Keratinocyte (primary cell): ENCODE measurements around the gene MIGA2. TPM values are rescaled to one million over a fixed set of nuclear protein-coding genes. Genes with fewer than 3 reads are reported as not detected.

Experiments
- DNase-seq: peaks from one replicate; pipeline ENCODE4 v3.0.0-alpha.2; 2011; ENCODE audit warnings: low read depth, missing footprints, low spot score
- FAIRE-seq: peaks from 2 replicates; lab custom pipeline; 2011; peaks lifted over from hg19 to GRCh38; lab: Jason Lieb, UNC
- H2AFZ ChIP-seq: 2 replicates; pipeline ENCODE4 v1.6.0; 2012; ENCODE audit warnings: low read length, control low read depth, inconsistent platforms; ENCODE audit not compliant: control insufficient read depth
- H3K27ac ChIP-seq: 2 replicates; pipeline ENCODE4 v1.5.1; 2011; ENCODE audit warnings: low read length; ENCODE audit not compliant: control insufficient read depth, insufficient read depth
- H3K27me3 ChIP-seq: 3 replicates; pipeline ENCODE4 v1.6.0; 2011; ENCODE audit warnings: low read length; ENCODE audit not compliant: control insufficient read depth, insufficient read depth; ENCODE audit errors: extremely low read depth
- H3K36me3 ChIP-seq, 2 experiments: 2 replicates in 1 of 2; 3 replicates in 1 of 2; pipeline ENCODE4 v1.5.1; 2011; ENCODE audit warnings: low read length in 2 of 2, mild to moderate bottlenecking in 1 of 2; ENCODE audit not compliant: control insufficient read depth in 2 of 2, insufficient read depth in 2 of 2; ENCODE audit errors: extremely low read depth in 1 of 2
- H3K4me1 ChIP-seq: 3 replicates; pipeline ENCODE4 v1.5.1; 2011; ENCODE audit warnings: low read length; ENCODE audit not compliant: control insufficient read depth, insufficient read depth; ENCODE audit errors: extremely low read depth
- H3K4me2 ChIP-seq: 3 replicates; pipeline ENCODE4 v1.6.0; 2011; ENCODE audit warnings: low read depth, low read length; ENCODE audit not compliant: control insufficient read depth, insufficient read depth; ENCODE audit errors: extremely low read depth
- H3K4me3 ChIP-seq, 3 experiments: fragments of 200-600 bp in 1 of 3; sonication (generic) in 1 of 3; 2 replicates in 2 of 3; 3 replicates in 1 of 3; pipeline ENCODE4 v1.5.1; 2011 to 2016; ENCODE audit warnings: low read length in 3 of 3, mild to moderate bottlenecking in 3 of 3, control low read depth in 2 of 3, inconsistent platforms in 1 of 3, low read depth in 1 of 3, mixed read lengths in 1 of 3, mixed run types in 1 of 3, moderate library complexity in 1 of 3; ENCODE audit not compliant: control insufficient read depth in 2 of 3, insufficient read depth in 2 of 3; ENCODE audit errors: extremely low read depth in 1 of 3
- H3K79me2 ChIP-seq: 2 replicates; pipeline ENCODE4 v1.6.0; 2012; ENCODE audit warnings: low read length; ENCODE audit not compliant: control insufficient read depth, insufficient read depth
- H3K9ac ChIP-seq: 3 replicates; pipeline ENCODE4 v1.6.0; 2011; ENCODE audit warnings: low read length; ENCODE audit not compliant: control insufficient read depth, insufficient read depth; ENCODE audit errors: extremely low read depth
- H3K9me1 ChIP-seq: 3 replicates; pipeline ENCODE4 v1.6.0; 2011; ENCODE audit warnings: low read length; ENCODE audit not compliant: control insufficient read depth, insufficient read depth; ENCODE audit errors: extremely low read depth
- H3K9me3 ChIP-seq: 2 replicates; pipeline ENCODE4 v1.5.1; 2012; ENCODE audit warnings: low read depth, low read length; ENCODE audit not compliant: control insufficient read depth
- H4K20me1 ChIP-seq: 3 replicates; pipeline ENCODE4 v1.6.0; 2011; ENCODE audit warnings: low read length; ENCODE audit not compliant: control insufficient read depth, insufficient read depth; ENCODE audit errors: extremely low read depth
- EZH2 ChIP-seq: IDR thresholded peaks from one replicate; pipeline ENCODE4 v1.6.1; 2012; ENCODE audit warnings: inconsistent platforms, mild to moderate bottlenecking, low read length, moderate library complexity
- dilution Hi-C: fragments of 300-500 bp; cut with MboI; formaldehyde crosslinking; loops from one replicate; pipeline ENCODE4 v1.7.0; 2020; ENCODE audit warnings: low sequenced_read_pairs; ENCODE audit not compliant: extremely low pct_ligation_motif_present
- polyA plus RNA-seq, 5 experiments: library from polyadenylated mRNA; depleted of rRNA in 3 of 5; stranded (reverse) in 3 of 5; stranded (forward) in 1 of 5; unstranded in 1 of 5; fragments of >200 nt; gene quantifications; 1 replicate in 1 of 5; 2 replicates in 3 of 5; 3 replicates in 1 of 5; pipeline versions ENCODE4 v1.2.1 to v1.2.3, GENCODE V29; 2011 to 2012; ENCODE audit warnings: missing spikeins in 2 of 5, low read depth in 1 of 5, low replicate concordance in 1 of 5
- TF ChIP-seq, protein P1 (sequence below), 3 experiments: IDR thresholded peaks in 1 of 3; conservative IDR thresholded peaks in 1 of 3; optimal IDR thresholded peaks in 1 of 3; 2 replicates in 2 of 3; 3 replicates in 1 of 3; pipeline versions ENCODE3 to v1.5.1; 2011; ENCODE audit warnings: low read length in 3 of 3, mild to moderate bottlenecking in 3 of 3, moderate library complexity in 2 of 3, control low read depth in 1 of 3, inconsistent platforms in 1 of 3; ENCODE audit not compliant: insufficient read depth in 2 of 3; ENCODE audit errors: extremely low read depth in 1 of 3

The MIGA2 gene
- polyA plus RNA-seq, 1 donor (not counting 4 experiments of a cell fraction or from before 2014, with no cell fraction given): 8.5 TPM

GRCh38 chr9:129069862-129070641 is 33.6 kb downstream of the MIGA2 start:
- FAIRE-seq: no peak
- peaks cover 12 to 18% of the 10 kb centered on the region in 2 experiments for H3K36me3 ChIP-seq
- TF ChIP-seq, protein P1, sequence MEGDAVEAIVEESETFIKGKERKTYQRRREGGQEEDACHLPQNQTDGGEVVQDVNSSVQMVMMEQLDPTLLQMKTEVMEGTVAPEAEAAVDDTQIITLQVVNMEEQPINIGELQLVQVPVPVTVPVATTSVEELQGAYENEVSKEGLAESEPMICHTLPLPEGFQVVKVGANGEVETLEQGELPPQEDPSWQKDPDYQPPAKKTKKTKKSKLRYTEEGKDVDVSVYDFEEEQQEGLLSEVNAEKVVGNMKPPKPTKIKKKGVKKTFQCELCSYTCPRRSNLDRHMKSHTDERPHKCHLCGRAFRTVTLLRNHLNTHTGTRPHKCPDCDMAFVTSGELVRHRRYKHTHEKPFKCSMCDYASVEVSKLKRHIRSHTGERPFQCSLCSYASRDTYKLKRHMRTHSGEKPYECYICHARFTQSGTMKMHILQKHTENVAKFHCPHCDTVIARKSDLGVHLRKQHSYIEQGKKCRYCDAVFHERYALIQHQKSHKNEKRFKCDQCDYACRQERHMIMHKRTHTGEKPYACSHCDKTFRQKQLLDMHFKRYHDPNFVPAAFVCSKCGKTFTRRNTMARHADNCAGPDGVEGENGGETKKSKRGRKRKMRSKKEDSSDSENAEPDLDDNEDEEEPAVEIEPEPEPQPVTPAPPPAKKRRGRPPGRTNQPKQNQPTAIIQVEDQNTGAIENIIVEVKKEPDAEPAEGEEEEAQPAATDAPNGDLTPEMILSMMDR (optimal IDR thresholded peaks at IDR 0.05 in 1 of 3, IDR thresholded peaks at IDR 0.05 in 1 of 3, conservative IDR thresholded peaks at IDR 0.05 in 1 of 3; ENCODE audit: extremely low read depth in 1 of 3, insufficient read depth in 2 of 3, low read length in 3 of 3): no peak

GRCh38 chr9:129070696-129071525 is 34.5 kb downstream of the MIGA2 start:
- Histone ChIP-seq H3K9me1 (no peaks in the 10 kb centered on the region), H4K20me1 (no peaks in the 10 kb centered on the region), H3K79me2 (no peaks in the 10 kb centered on the region), H3K27ac (no peak overlapping the region), H2AFZ (no peak overlapping the region), H3K27me3 (no peaks in the 10 kb centered on the region), H3K4me2 (no peak overlapping the region), H3K9ac (no peak overlapping the region), H3K4me3 (no peak overlapping the region), H3K4me1 (no peaks in the 10 kb centered on the region), H3K36me3 (peaks cover 7 to 15% of the 10 kb centered on the region in 2 experiments), H3K9me3 (no peaks in the 10 kb centered on the region)
- FAIRE-seq (no peak), DNase-seq (no peak)
- TF ChIP-seq EZH2: no peak
- TF ChIP-seq, protein P1 (optimal IDR thresholded peaks at IDR 0.05 in 1 of 3, IDR thresholded peaks at IDR 0.05 in 1 of 3, conservative IDR thresholded peaks at IDR 0.05 in 1 of 3; ENCODE audit: extremely low read depth in 1 of 3, insufficient read depth in 2 of 3, low read length in 3 of 3): no peak
- dilution Hi-C loops: no loop called here

More at GRCh38 chr9:129069862-129070641, 33.6 kb downstream of the MIGA2 start:
- Histone ChIP-seq H3K4me1 (no peaks in the 10 kb centered on the region), H3K9me1 (no peaks in the 10 kb centered on the region), H3K4me3 (no peak overlapping the region), H2AFZ (no peak overlapping the region), H3K4me2 (no peak overlapping the region), H3K9ac (no peak overlapping the region), H4K20me1 (no peaks in the 10 kb centered on the region), H3K79me2 (no peaks in the 10 kb centered on the region), H3K27me3 (no peaks in the 10 kb centered on the region), H3K27ac (no peak overlapping the region), H3K9me3 (no peaks in the 10 kb centered on the region)
- dilution Hi-C loops: no loop called here
- no peak for DNase-seq
